Activated CD4-positive, alpha-beta T cell treated with anti-CD3 and anti-CD28 coated beads, Interleukin-2, amount 50 U/mL, for 24 hours (primary cell): ENCODE measurements around the gene PRSS36.
A peak's percentile ranks its signal among the peaks of the same experiment; 100 is the strongest.

ENCODE experiments used
- DNase-seq, 2 donors: peaks; one replicate each; pipeline ENCODE4 v3.0.0-alpha.2; 2020; ENCODE audit warnings: low read depth in 1 of 2, low spot score in 1 of 2

The PRSS36 gene

GRCh38 chr16:31128711-31129567, 20.9 kb downstream of the PRSS36 start:
- DNase-seq: no peak

GRCh38 chr16:31127182-31127581, 22.7 kb downstream of the PRSS36 start:
- DNase-seq: no peak

GRCh38 chr16:31125844-31126243, 24.0 kb downstream of the PRSS36 start:
- DNase-seq: no peak

GRCh38 chr16:31120129-31120528, 29.7 kb downstream of the PRSS36 start:
- no peak for DNase-seq

- no peak for DNase-seq
Measured at GRCh38 chr16:31118223-31119155, 31.4 kb downstream of the PRSS36 start.

GRCh38 chr16:31117384-31118222, 32.3 kb downstream of the PRSS36 start, which contains the start of gene KAT8:
Gene KAT8, plus strand, starts transcription at chr16:31117664. Its CDS starts 18 bp downstream, at chr16:31117682.
- peak; percentile 91 to 97 for DNase-seq

- no peak for DNase-seq
Measured at GRCh38 chr16:31114468-31114867, 35.4 kb downstream of the PRSS36 start.

- DNase-seq: no peak
Measured at GRCh38 chr16:31113121-31114120, 36.4 kb downstream of the PRSS36 start.

GRCh38 chr16:31112711-31113110, 37.2 kb downstream of the PRSS36 start:
- DNase-seq: no peak

- DNase-seq: no peak
Measured at GRCh38 chr16:31111881-31112466, 37.9 kb downstream of the PRSS36 start.

- DNase-seq: no peak
Measured at GRCh38 chr16:31110106-31111034, 39.5 kb downstream of the PRSS36 start.

- no peak for DNase-seq
Measured at GRCh38 chr16:31109622-31110021, 40.2 kb downstream of the PRSS36 start.

GRCh38 chr16:31108794-31109558, 40.9 kb downstream of the PRSS36 start:
- no peak for DNase-seq

- DNase-seq: peak; percentile 41 to 56
Measured at GRCh38 chr16:31108035-31108793, 41.7 kb downstream of the PRSS36 start, which contains the start of gene BCKDK. Gene BCKDK, plus strand, starts transcription at chr16:31108386. Its CDS starts 838 bp downstream, at chr16:31109224.

- no peak for DNase-seq
Measured at GRCh38 chr16:31107465-31107867, 42.4 kb downstream of the PRSS36 start.
